Measurements from ENCODE around the gene TXNDC2.
A peak's percentile ranks its signal among the peaks of the same experiment; 100 is the strongest.
"Not testable (repeated sequence)": the region's sequence is repeated elsewhere in the genome, so short reads cannot be mapped to it uniquely, and the experiment has no call there.

The TXNDC2 gene

DNA sequence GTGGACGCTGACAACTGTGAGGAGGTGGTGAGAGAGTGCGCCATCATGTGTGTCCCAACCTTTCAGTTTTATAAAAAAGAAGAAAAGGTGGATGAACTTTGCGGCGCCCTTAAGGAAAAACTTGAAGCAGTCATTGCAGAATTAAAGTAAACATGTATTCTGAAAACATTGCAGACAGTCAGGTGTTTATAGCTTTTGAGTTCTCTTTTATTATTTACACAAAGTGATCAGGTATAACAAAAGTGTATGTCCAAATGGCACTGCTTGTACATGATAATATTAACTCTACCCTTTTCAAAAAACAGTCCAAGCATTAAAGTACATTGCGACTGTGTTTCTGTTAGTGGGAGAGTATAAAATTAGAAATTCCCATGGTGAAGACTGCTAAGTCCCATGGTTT, 2.2 kb downstream of the TXNDC2 start:
- TF ChIP-seq FOXM1 (IDR thresholded peaks at IDR 0.05; ENCODE audit: borderline replicate concordance) (no peak), L3MBTL2 (conservative IDR thresholded peaks at IDR 0.05) (no peak), HDGF (IDR thresholded peaks at IDR 0.05; ENCODE audit: borderline replicate concordance) (no peak)
- DNase-seq (ENCODE audit: extremely low spot score) = no peak
- ChIA-PET CTCF (no interaction called here), POLR2A (no interaction called here)

DNA sequence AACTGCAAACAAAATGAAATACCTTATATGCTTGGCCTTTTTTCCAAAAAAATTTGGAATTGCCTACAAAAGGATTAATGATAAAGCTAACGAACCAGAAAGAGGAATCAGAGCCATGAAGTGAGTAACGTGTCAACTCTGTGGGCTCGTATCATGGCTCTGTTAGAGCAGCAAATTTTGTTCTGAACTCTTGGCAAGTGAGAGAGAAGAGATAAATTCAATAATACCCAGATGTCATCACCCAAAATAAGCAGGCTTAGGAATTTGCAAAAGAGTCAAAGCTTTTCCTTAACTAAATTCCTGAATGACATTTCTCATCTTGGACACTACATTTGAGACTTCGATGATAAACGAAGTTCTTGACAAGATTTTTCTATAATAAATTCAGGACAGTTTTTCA, 4.4 kb downstream of the TXNDC2 start:
- DNase-seq (ENCODE audit: extremely low spot score) = no peak
- TF ChIP-seq ELF4 (IDR thresholded peaks at IDR 0.05) (no peak), CTBP1 (IDR thresholded peaks at IDR 0.05; ENCODE audit: borderline replicate concordance) (no peak), SUZ12 (IDR thresholded peaks at IDR 0.05) (no peak), BHLHE40 (IDR thresholded peaks at IDR 0.05; ENCODE audit: borderline replicate concordance) (no peak), HDGF (IDR thresholded peaks at IDR 0.05; ENCODE audit: borderline replicate concordance) (no peak), ZNF384 (IDR thresholded peaks at IDR 0.05) (no peak), LEF1 (IDR thresholded peaks at IDR 0.05; ENCODE audit: borderline replicate concordance) (no peak), TARDBP (IDR thresholded peaks at IDR 0.05) (no peak), L3MBTL2 (conservative IDR thresholded peaks at IDR 0.05) (no peak), FOXA1 (IDR thresholded peaks at IDR 0.05) (no peak)
- TF ChIP-seq, protein P1, sequence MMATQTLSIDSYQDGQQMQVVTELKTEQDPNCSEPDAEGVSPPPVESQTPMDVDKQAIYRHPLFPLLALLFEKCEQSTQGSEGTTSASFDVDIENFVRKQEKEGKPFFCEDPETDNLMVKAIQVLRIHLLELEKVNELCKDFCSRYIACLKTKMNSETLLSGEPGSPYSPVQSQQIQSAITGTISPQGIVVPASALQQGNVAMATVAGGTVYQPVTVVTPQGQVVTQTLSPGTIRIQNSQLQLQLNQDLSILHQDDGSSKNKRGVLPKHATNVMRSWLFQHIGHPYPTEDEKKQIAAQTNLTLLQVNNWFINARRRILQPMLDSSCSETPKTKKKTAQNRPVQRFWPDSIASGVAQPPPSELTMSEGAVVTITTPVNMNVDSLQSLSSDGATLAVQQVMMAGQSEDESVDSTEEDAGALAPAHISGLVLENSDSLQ (IDR thresholded peaks at IDR 0.05) = no peak
- POLR2A ChIA-PET = no interaction called here
- CTCF ChIA-PET = interaction anchor here (0.7 kb wide), 1 partner anchor 108 kb away, joined by 3 read pairs; no protein-coding TSS in a partner anchor

DNA sequence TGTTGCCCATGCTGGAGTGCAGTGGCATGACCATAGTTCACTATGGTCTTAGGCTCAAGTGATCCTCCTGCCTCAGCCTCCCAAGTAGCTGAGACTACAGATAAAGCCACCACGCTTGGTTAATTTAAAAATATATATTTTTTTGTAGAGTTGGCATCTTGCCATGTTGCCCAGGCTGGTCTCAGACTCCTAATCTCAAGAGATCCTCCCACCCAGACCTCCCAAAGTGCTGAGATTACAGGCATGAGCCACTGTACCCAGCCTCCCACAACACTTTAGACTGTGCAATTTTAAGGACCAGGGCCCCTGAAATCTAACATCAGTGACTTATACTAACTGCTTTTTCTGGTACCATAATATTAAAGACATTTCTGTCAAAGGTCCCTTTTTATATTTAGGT, 5.2 kb downstream of the TXNDC2 start:
- CTCF ChIA-PET = interaction anchor here (0.7 kb wide), 1 partner anchor 109 kb away, joined by 3 read pairs; no protein-coding TSS in a partner anchor
- POLR2A ChIA-PET = no interaction called here
- TF ChIP-seq L3MBTL2 (conservative IDR thresholded peaks at IDR 0.05) (no peak), FOXK2 (IDR thresholded peaks at IDR 0.05) (no peak), NFRKB (IDR thresholded peaks at IDR 0.05) (no peak), BHLHE40 (IDR thresholded peaks at IDR 0.05; ENCODE audit: borderline replicate concordance) (no peak), SP1 (IDR thresholded peaks at IDR 0.05) (no peak), SUZ12 (IDR thresholded peaks at IDR 0.05) (no peak), HDGF (IDR thresholded peaks at IDR 0.05; ENCODE audit: borderline replicate concordance) (no peak), CTBP1 (IDR thresholded peaks at IDR 0.05; ENCODE audit: borderline replicate concordance) (no peak), ARNT (IDR thresholded peaks at IDR 0.05) (no peak), TARDBP (IDR thresholded peaks at IDR 0.05) (no peak), FOXM1 (IDR thresholded peaks at IDR 0.05; ENCODE audit: borderline replicate concordance) (no peak), LEF1 (IDR thresholded peaks at IDR 0.05; ENCODE audit: borderline replicate concordance) (no peak), ELF4 (IDR thresholded peaks at IDR 0.05) (no peak), ZNF384 (IDR thresholded peaks at IDR 0.05) (no peak), FOXA1 (IDR thresholded peaks at IDR 0.05) (no peak)
- TF ChIP-seq, protein P1 (IDR thresholded peaks at IDR 0.05) = no peak
- DNase-seq (ENCODE audit: extremely low spot score) = no peak

DNA sequence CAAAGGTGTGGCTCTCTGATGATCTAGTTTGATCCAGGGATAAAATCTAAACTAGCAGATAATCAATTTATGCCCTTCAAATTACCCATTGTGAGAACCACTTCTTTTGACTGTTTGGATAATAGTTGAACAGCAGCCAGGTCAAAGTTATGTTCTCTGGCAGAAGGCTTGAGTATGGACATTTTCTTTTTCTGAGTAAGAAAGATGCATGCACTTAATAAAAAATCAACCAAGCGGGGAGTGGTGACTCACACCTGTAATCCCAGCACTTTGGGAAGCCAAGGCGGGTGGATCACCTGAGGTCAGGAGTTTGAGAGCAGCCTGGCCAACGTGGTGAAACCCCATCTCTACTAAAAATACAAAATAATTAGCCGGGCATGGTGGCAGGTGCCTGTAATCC, 5.7 kb downstream of the TXNDC2 start:
- not testable (repeated sequence) for DNase-seq (ENCODE audit: extremely low spot score)

DNA sequence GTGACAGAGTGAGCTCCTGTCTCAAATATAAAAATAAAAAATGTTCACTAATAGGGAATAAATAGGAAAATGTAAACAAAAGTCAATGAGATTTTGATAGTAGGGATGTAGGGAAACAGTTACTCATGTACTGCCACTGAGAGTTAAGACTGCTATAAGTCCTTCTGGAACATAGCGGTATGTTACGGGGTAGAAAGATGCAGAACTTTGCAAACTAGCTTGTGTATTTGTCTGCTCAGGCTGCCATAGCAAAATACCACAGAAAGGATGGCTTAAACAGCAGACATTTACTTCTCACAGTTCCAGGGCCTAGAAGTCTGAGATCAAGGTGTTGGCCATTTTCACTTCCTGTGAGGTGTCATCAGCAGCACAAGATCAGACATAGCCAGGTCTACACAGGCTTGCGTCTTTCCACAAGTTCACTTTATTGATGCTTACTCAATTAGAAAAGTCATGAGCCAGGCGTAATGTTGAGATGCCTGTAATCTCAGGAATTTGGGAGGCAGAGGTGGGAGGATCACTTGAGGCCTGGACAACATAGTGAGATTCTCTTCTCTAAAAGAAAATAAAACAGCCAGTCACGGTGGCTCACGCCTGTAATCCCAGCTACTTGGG, 8.8 kb downstream of the TXNDC2 start:
- POLR2A ChIA-PET = no interaction called here
- CTCF ChIA-PET = no interaction called here
- DNase-seq (ENCODE audit: extremely low spot score) = no peak
- TF ChIP-seq TARDBP (IDR thresholded peaks at IDR 0.05) = no peak
- no peak for TF ChIP-seq NFRKB (IDR thresholded peaks at IDR 0.05)
- no peak for TF ChIP-seq SUZ12 (IDR thresholded peaks at IDR 0.05)
- TF ChIP-seq L3MBTL2 (conservative IDR thresholded peaks at IDR 0.05) = no peak
- TF ChIP-seq FOXM1 (IDR thresholded peaks at IDR 0.05; ENCODE audit: borderline replicate concordance) = no peak

More for the DNA sequence above, 5.7 kb downstream of the TXNDC2 start:
- POLR2A ChIA-PET, CTCF ChIA-PET: not testable (repeated sequence)

DNA sequence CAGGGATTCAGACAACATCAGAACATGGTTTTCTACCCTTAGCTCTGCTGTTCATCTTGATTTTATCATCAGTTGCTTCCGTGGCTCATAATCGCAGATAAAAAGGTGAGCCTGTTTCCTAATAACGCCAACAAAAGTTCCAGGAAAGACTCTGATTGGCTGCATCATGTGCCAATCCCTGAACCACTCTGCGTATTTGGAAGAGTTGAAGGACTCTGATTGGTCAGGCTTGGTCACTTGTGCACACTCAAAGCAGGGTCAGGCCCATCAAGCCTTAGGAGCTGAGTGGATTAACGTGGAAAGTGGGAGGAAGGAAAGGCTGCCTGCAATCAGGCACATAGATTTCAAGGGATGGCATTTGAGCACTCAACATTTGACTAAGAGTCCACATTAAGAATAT, 11.4 kb downstream of the TXNDC2 start:
- no peak for DNase-seq (ENCODE audit: extremely low spot score)
- TF ChIP-seq, protein P1 (IDR thresholded peaks at IDR 0.05) = 0 out of 2 replicates have a peak, but pooled peaks have one; percentile 45
- no peak for TF ChIP-seq FOXA1 (IDR thresholded peaks at IDR 0.05)
- POLR2A ChIA-PET = interaction anchor here (0.8 kb wide), 1 partner anchor 17 kb away, joined by 3 read pairs; the partner anchor contains the start of gene VAPA
- CTCF ChIA-PET = no interaction called here

DNA sequence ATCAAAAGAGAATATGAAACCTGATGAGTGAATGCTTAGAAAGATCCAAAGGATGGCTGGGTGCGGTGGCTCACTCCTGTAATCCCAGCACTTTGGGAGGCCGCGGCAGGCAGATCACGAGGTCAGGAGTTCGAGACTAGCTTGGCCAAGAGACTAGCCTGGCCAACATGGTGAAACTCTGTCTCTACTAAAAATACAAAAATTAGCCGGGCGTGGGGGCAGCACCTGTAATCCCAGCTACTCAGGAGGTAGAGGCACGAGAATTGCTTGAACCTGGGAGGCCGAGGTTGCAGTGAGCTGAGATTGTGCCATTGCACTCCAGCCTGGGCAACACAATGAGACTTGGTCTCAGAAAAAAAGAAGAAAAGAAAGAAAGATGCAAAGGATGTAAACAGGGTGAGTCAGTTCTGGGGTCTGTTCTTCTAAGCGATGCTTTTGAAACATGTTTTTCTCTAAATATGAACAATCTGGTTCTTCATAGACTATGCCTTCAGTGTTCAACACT, 12.1 kb downstream of the TXNDC2 start:
- DNase-seq (ENCODE audit: extremely low spot score); CTCF ChIA-PET; POLR2A ChIA-PET: not testable (repeated sequence)
